Panc1 (cell line): ENCODE measurements around the gene MYBBP1A. TPM values are rescaled to one million over a fixed set of nuclear protein-coding genes. Genes with fewer than 3 reads are reported as not detected.

Source experiments
- ATAC-seq: fragments of 200-7000 bp; cut with Tn5 transposase; 2 replicates; pipeline ENCODE4 v1.9.1; 2020; ENCODE audit warnings: mild to moderate bottlenecking, moderate library complexity
- BruUV-seq: library from RNA; stranded (reverse); fragments of 400-500 nt; replicated peaks from 2 replicates; lab custom pipeline; 2021; lab: Mats Ljungman, UMichigan
- CTCF ChIA-PET: fragments of 300-600 bp; sonication (Branson Sonifier 250); formaldehyde crosslinking; loops from one replicate; lab custom pipeline; 2022; ENCODE audit warnings: antibody characterized with exemption; lab: Charles Lee
- POLR2A ChIA-PET: fragments of 300-600 bp; sonication (Branson Sonifier 250); formaldehyde crosslinking; loops from one replicate; lab custom pipeline; 2022; ENCODE audit warnings: antibody characterized with exemption; lab: Charles Lee
- DNase-seq: peaks from one replicate; pipeline ENCODE4 v3.0.0-alpha.2; 2010; ENCODE audit warnings: low read depth, low spot score
- H3K27ac ChIP-seq: 2 replicates; pipeline ENCODE4 v1.5.1; 2011; ENCODE audit warnings: mild to moderate bottlenecking, low read length, inconsistent platforms
- H3K27me3 ChIP-seq: fragments of 200-500 bp; sonication (Bioruptor generic); 2 replicates; pipeline ENCODE4 v1.6.0; 2014; ENCODE audit warnings: low read length, inconsistent platforms; ENCODE audit not compliant: control insufficient read depth, insufficient read depth
- H3K36me3 ChIP-seq: fragments of 200-500 bp; sonication (Bioruptor generic); 2 replicates; pipeline ENCODE4 v1.5.1; 2014; ENCODE audit warnings: inconsistent platforms, mild to moderate bottlenecking, low read length, moderate library complexity; ENCODE audit not compliant: control insufficient read depth, insufficient read depth
- H3K4me1 ChIP-seq: 2 replicates; pipeline ENCODE4 v1.5.1; 2011; ENCODE audit warnings: inconsistent platforms, mild to moderate bottlenecking, low read length, moderate library complexity; ENCODE audit not compliant: control insufficient read depth, insufficient read depth
- H3K4me3 ChIP-seq, 2 experiments: 2 replicates each; pipeline ENCODE4 v1.5.1; 2011 to 2012; ENCODE audit warnings: low read depth in 2 of 2, low read length in 2 of 2, mild to moderate bottlenecking in 2 of 2, inconsistent platforms in 1 of 2, moderate library complexity in 1 of 2
- H3K9me3 ChIP-seq: fragments of 200-500 bp; sonication (Bioruptor generic); 2 replicates; pipeline ENCODE4 v1.5.1; 2014; ENCODE audit warnings: low read depth, mild to moderate bottlenecking, inconsistent platforms, low read length, moderate library complexity; ENCODE audit not compliant: control insufficient read depth, insufficient read depth
- POLR2AphosphoS5 ChIP-seq: IDR thresholded peaks from 2 replicates; pipeline ENCODE4 v1.6.1; 2012; ENCODE audit warnings: mild to moderate bottlenecking, low read depth, low read length, moderate library complexity
- REST ChIP-seq, 2 experiments: IDR thresholded peaks; 2 replicates each; pipeline ENCODE4 v1.6.1; 2011 to 2012; ENCODE audit warnings: low read depth in 2 of 2, control low read depth in 1 of 2, low read length in 1 of 2, mild to moderate bottlenecking in 1 of 2, moderate library complexity in 1 of 2; ENCODE audit not compliant: insufficient read depth in 1 of 2
- SIN3A ChIP-seq: IDR thresholded peaks from 2 replicates; pipeline ENCODE4 v1.6.1; 2012; ENCODE audit warnings: low read depth, mild to moderate bottlenecking, low read length, moderate library complexity, borderline replicate concordance; ENCODE audit not compliant: insufficient read depth
- TCF7L2 ChIP-seq: IDR thresholded peaks from 2 replicates; pipeline ENCODE4 v1.6.1; 2011; ENCODE audit warnings: mild to moderate bottlenecking, low read depth, low read length, inconsistent platforms
- in situ Hi-C: cut with HindIII; loops from 2 replicates; pipeline ENCODE4 v1.10.0; 2016; ENCODE audit warnings: low sequenced_read_pairs, low pct_unique_long_range_greater_than_20kb
- intact Hi-C: fragments of 100-400 bp; cut with micrococcal nuclease; formaldehyde crosslinking; loops from one replicate; pipeline ENCODE4 v1.10.0; 2022; ENCODE audit not compliant: unreplicated experiment
- total RNA-seq: library from RNA; stranded (reverse); gene quantifications from one replicate; pipeline ENCODE4 v1.2.1, GENCODE V29; 2021; ENCODE audit not compliant: unreplicated experiment
- TF ChIP-seq, protein P1 (sequence below): fragments of 450-650 bp; IDR thresholded peaks from 2 replicates; pipeline ENCODE4 v1.5.1; 2017; ENCODE audit warnings: mild to moderate bottlenecking

Gene MYBBP1A
- total RNA-seq, 1 experiment from 2014 or later = 95.6 TPM

GRCh38 chr17:4560421-4560820 is 5.2 kb upstream of the MYBBP1A start, which contains the start of gene GGT6:
TSS of gene GGT6 (minus strand) at chr17:4560577. CDS start at chr17:4560521, 56 bp downstream.
- CTCF ChIA-PET = no interaction called here
- peaks cover 6% of the 10 kb centered on the region for H3K4me1 ChIP-seq
- no peak within 1 kb of the TSS for H3K4me3 ChIP-seq
- ATAC-seq = no peak
- BruUV-seq = no TSS peak
- in situ Hi-C loops = no loop called here
- no peak for TF ChIP-seq SIN3A
- DNase-seq = no peak
- H3K27me3 ChIP-seq = no peaks in the 10 kb centered on the region
- no peaks in the 10 kb centered on the region for H3K36me3 ChIP-seq
- intact Hi-C loops = no loop called here
- no peaks in the 10 kb centered on the region for H3K9me3 ChIP-seq
- no peak within 1 kb of the TSS for H3K27ac ChIP-seq
- POLR2A ChIA-PET = no interaction called here

- H3K36me3 ChIP-seq = no peaks in the 10 kb centered on the region; the same call in 1 of the 2 replicates
- ChIA-PET CTCF (no interaction called here), POLR2A (no interaction called here)
- H3K27ac ChIP-seq = no peak overlapping the region
- no peak overlapping the region for H3K4me3 ChIP-seq
- no TSS peak for BruUV-seq
- peaks cover 6% of the 10 kb centered on the region for H3K4me1 ChIP-seq
- in situ Hi-C loops = no loop called here
- no peaks in the 10 kb centered on the region for H3K27me3 ChIP-seq
- intact Hi-C loops = no loop called here
- ATAC-seq (no peak), DNase-seq (no peak)
- H3K9me3 ChIP-seq = no peaks in the 10 kb centered on the region
- TF ChIP-seq POLR2AphosphoS5 (no peak), SIN3A (no peak), REST (IDR thresholded peaks at IDR 0.05; ENCODE audit: insufficient read depth in 1 of 2, low read depth in 2 of 2, low read length in 1 of 2) (no peak), TCF7L2 (no peak)
- TF ChIP-seq, protein P1, sequence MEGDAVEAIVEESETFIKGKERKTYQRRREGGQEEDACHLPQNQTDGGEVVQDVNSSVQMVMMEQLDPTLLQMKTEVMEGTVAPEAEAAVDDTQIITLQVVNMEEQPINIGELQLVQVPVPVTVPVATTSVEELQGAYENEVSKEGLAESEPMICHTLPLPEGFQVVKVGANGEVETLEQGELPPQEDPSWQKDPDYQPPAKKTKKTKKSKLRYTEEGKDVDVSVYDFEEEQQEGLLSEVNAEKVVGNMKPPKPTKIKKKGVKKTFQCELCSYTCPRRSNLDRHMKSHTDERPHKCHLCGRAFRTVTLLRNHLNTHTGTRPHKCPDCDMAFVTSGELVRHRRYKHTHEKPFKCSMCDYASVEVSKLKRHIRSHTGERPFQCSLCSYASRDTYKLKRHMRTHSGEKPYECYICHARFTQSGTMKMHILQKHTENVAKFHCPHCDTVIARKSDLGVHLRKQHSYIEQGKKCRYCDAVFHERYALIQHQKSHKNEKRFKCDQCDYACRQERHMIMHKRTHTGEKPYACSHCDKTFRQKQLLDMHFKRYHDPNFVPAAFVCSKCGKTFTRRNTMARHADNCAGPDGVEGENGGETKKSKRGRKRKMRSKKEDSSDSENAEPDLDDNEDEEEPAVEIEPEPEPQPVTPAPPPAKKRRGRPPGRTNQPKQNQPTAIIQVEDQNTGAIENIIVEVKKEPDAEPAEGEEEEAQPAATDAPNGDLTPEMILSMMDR = no peak
Measured at GRCh38 chr17:4559966-4560365, 4.8 kb upstream of the MYBBP1A start.

DNA sequence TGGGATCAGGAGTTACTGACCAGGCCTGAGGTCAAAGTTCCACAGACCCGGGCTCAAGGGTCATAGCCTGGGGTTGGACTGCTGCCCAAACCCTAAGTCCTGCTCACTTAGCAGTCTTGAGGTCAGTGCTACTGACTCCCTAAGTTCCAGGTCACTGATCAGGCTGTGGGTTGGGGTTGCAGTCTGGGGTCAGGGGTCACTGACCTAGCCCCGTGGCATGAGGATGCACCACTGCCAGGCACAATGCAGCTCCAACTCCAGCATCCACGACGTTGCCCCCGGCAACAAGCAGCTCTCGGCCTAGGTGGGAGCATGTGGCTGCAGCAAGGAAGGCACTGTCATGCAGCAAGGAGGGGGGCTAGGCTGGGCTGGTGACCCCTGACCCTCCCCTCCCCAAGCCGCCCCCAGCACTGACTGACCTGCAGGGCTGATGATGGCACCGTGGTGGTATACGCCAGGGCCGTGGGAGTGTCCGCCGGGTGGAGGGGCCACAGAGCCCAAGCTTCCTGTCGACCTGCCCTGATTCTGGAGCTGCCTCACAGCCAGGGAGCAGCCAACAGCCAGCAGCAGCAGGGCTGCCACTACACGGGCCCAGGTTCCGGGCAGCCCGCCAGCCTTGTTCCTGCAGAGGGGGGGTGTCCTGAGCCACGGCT is 4.1 kb upstream of the MYBBP1A start:
- BruUV-seq = no TSS peak
- H3K27me3 ChIP-seq = no peaks in the 10 kb centered on the region
- POLR2A ChIA-PET = interaction anchor here (0.6 kb wide), 1 partner anchor 247 kb away, joined by 3 read pairs; no protein-coding TSS in a partner anchor
- H3K4me3 ChIP-seq = no peak overlapping the region
- TF ChIP-seq, protein P1 = no peak
- no peak for TF ChIP-seq TCF7L2
- no peak for TF ChIP-seq REST (IDR thresholded peaks at IDR 0.05; ENCODE audit: insufficient read depth in 1 of 2, low read depth in 2 of 2, low read length in 1 of 2)
- TF ChIP-seq SIN3A = no peak
- no peak for TF ChIP-seq POLR2AphosphoS5
- no peak for ATAC-seq
- in situ Hi-C loops (no loop called here), intact Hi-C loops (no loop called here)
- no peak for DNase-seq
- H3K9me3 ChIP-seq = no peaks in the 10 kb centered on the region
- no peak overlapping the region for H3K27ac ChIP-seq
- peaks cover 6% of the 10 kb centered on the region for H3K4me1 ChIP-seq
- CTCF ChIA-PET = no interaction called here
- peaks cover 2% of the 10 kb centered on the region; the same call in 1 of the 2 replicates for H3K36me3 ChIP-seq
